HepG2 (cell line): ENCODE measurements around the gene FOXA1. TPM values are rescaled to one million over a fixed set of nuclear protein-coding genes. Genes with fewer than 3 reads are reported as not detected.

Source experiments
- CREM ChIP-seq, 2 experiments: sonication (generic) in 1 of 2; formaldehyde crosslinking in 1 of 2; IDR thresholded peaks; 2 replicates each; pipeline versions ENCODE4 v1.4.0 to v1.6.1; 2016 to 2020; ENCODE audit warnings: antibody characterized with exemption in 1 of 2, mild to moderate bottlenecking in 1 of 2, missing genetic modification reagents in 1 of 2
- FOXA1 ChIP-seq, 2 experiments: fragments of 450-650 bp in 1 of 2; sonication (generic) in 1 of 2; formaldehyde crosslinking in 1 of 2; IDR thresholded peaks; 2 replicates each; pipeline versions ENCODE4 v1.4.0 to v1.6.1; 2016 to 2020; ENCODE audit warnings: missing genetic modification reagents in 1 of 2
- FOXK1 ChIP-seq: sonication (generic); formaldehyde crosslinking; IDR thresholded peaks from 2 replicates; pipeline ENCODE4 v1.4.0; 2020; ENCODE audit warnings: low read depth, missing genetic modification reagents, borderline replicate concordance
- KAT8 ChIP-seq: IDR thresholded peaks from 2 replicates; pipeline ENCODE4 v1.6.1; 2016; ENCODE audit warnings: missing genetic modification reagents, missing compliant biosample characterization
- MEF2D ChIP-seq: sonication (generic); formaldehyde crosslinking; IDR thresholded peaks from 2 replicates; pipeline ENCODE4 v1.5.1; 2020; ENCODE audit warnings: mild to moderate bottlenecking, missing genetic modification reagents
- MEIS1 ChIP-seq: sonication (generic); formaldehyde crosslinking; IDR thresholded peaks from 2 replicates; pipeline ENCODE4 v1.9.0; 2021; ENCODE audit warnings: mild to moderate bottlenecking, missing genetic modification reagents, moderate library complexity, borderline replicate concordance
- MXD1 ChIP-seq: sonication (generic); formaldehyde crosslinking; IDR thresholded peaks from 2 replicates; pipeline ENCODE4 v1.4.0; 2020; ENCODE audit warnings: mild to moderate bottlenecking, missing genetic modification reagents
- PAXIP1 ChIP-seq: sonication (generic); formaldehyde crosslinking; conservative IDR thresholded peaks from 2 replicates; pipeline ENCODE4 v1.4.0; 2020; ENCODE audit warnings: mild to moderate bottlenecking, missing genetic modification reagents, moderate library complexity
- RCOR2 ChIP-seq: IDR thresholded peaks from 2 replicates; pipeline ENCODE4 v1.6.1; 2016; ENCODE audit warnings: missing biosample characterization, missing genetic modification reagents
- TCF7 ChIP-seq: sonication (generic); IDR thresholded peaks from 2 replicates; pipeline ENCODE4 v1.6.1; 2016; ENCODE audit warnings: antibody characterized with exemption, low read depth
- TP53 ChIP-seq: sonication (generic); formaldehyde crosslinking; conservative IDR thresholded peaks from 2 replicates; pipeline ENCODE4 v1.4.0; 2020; ENCODE audit warnings: missing genetic modification reagents
- ZFP36L2 ChIP-seq: sonication (generic); formaldehyde crosslinking; IDR thresholded peaks from 2 replicates; pipeline ENCODE4 v1.4.0; 2020; ENCODE audit warnings: missing genetic modification reagents
- ZNF138 ChIP-seq: sonication (generic); formaldehyde crosslinking; IDR thresholded peaks from 2 replicates; pipeline ENCODE4 v1.5.0; 2020; ENCODE audit warnings: mild to moderate bottlenecking, low read depth, missing genetic modification reagents
- ZNF232 ChIP-seq: sonication (generic); formaldehyde crosslinking; IDR thresholded peaks from 2 replicates; pipeline ENCODE4 v1.4.0; 2020; ENCODE audit warnings: missing genetic modification reagents, borderline replicate concordance
- polyA plus RNA-seq, 8 experiments: library from polyadenylated mRNA; depleted of rRNA in 3 of 8; stranded (reverse) in 7 of 8; unstranded in 1 of 8; fragments of >200 nt; fragmentation: Illumina TruSeq in 4 of 8; extraction: Trizol in 4 of 8; gene quantifications; 2 replicates each; pipeline versions ENCODE4 v1.2.1 to v1.2.3, GENCODE V29; 2011 to 2016; ENCODE audit warnings: low read depth in 4 of 8, missing spikeins in 1 of 8, mixed read lengths in 1 of 8; ENCODE audit not compliant: insufficient read depth in 1 of 8
- total RNA-seq, 5 experiments: library from RNA; depleted of rRNA; stranded (reverse); fragments of >200 nt; fragmentation: Illumina TruSeq; extraction: Trizol; gene quantifications; 2 replicates each; pipeline ENCODE4 v1.2.3, GENCODE V29; 2016; ENCODE audit warnings: low read depth in 1 of 5
- TF ChIP-seq, protein P1 (sequence below): sonication (generic); formaldehyde crosslinking; IDR thresholded peaks from 2 replicates; pipeline ENCODE4 v1.5.0; 2020; ENCODE audit warnings: missing genetic modification reagents
- TF ChIP-seq, protein P2 (sequence below): IDR thresholded peaks from 2 replicates; pipeline ENCODE4 v1.6.1; 2016; ENCODE audit warnings: low read depth
- TF ChIP-seq, protein P3 (sequence below): conservative IDR thresholded peaks from 2 replicates; pipeline ENCODE4 v1.6.1; 2018; ENCODE audit warnings: missing genetic modification reagents
- TF ChIP-seq, protein P4 (sequence below): sonication (generic); formaldehyde crosslinking; IDR thresholded peaks from 2 replicates; pipeline ENCODE4 v1.4.0; 2020; ENCODE audit warnings: missing genetic modification reagents

Gene FOXA1
- total and polyA plus RNA-seq, 2 of the 13 experiments (the other 11 are each of a cell fraction or from before 2014, with no cell fraction given): 43.4 to 58.6 TPM

DNA sequence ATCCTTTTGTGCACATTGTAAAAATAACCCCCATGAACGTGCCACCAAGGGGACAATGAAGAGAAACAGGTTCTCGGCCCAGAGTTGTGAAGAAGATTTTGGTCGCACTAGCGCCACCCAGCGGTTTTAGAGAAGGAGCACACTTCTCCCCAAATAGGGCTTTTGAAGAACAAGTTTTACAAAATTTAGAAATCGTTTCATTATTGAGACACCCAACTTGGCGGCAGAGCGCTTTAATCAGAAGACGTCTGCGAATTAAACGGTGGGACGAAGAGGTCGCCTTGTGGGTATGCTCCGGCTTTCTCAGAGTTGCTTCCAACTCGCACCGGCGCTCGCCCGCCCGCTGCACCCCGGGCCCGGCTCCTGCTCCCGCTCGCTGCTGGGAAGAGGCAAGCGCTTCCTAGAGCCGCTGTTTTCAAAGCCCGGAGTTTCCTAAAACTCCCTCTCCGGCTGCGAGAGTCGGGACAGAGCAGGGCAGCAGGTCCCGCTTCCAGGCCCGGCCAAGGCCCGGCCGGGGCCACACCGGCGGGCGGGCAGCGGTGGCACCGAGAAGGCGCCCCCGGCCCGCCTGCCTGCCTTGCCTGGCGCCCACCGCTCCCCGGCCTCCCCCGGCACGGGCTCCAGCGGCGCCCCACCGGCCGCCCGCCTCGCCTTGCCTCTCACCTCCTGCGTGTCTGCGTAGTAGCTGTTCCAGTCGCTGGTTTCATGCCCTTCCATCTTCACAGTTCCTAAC, 645 bp downstream of the FOXA1 start (continued):
- peak; percentile 90; the same call in 1 of the 2 replicates for TF ChIP-seq MEIS1 (CRISPR knock-in tag)
- TF ChIP-seq FOXA1 (IDR thresholded peaks at IDR 0.05): no peak
- TF ChIP-seq FOXA1 (CRISPR knock-in tag; IDR thresholded peaks at IDR 0.05): peak; percentile 25
- TF ChIP-seq RCOR2 (CRISPR knock-in tag): peak; percentile 55; the same call in 1 of the 2 replicates
- peak; percentile 60 for TF ChIP-seq KAT8 (CRISPR knock-in tag)
- TF ChIP-seq, protein P1, sequence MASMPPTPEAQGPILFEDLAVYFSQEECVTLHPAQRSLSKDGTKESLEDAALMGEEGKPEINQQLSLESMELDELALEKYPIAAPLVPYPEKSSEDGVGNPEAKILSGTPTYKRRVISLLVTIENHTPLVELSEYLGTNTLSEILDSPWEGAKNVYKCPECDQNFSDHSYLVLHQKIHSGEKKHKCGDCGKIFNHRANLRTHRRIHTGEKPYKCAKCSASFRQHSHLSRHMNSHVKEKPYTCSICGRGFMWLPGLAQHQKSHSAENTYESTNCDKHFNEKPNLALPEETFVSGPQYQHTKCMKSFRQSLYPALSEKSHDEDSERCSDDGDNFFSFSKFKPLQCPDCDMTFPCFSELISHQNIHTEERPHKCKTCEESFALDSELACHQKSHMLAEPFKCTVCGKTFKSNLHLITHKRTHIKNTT (CRISPR knock-in tag): no peak
- no peak; the same call in 1 of the 2 replicates for TF ChIP-seq CREM (IDR thresholded peaks at IDR 0.05)
- TF ChIP-seq CREM (CRISPR knock-in tag; IDR thresholded peaks at IDR 0.05): no peak
- TF ChIP-seq FOXK1 (CRISPR knock-in tag): peak; percentile 51; the same call in 1 of the 2 replicates
- no peak; the same call in 1 of the 2 replicates for TF ChIP-seq TCF7
- TF ChIP-seq PAXIP1 (CRISPR knock-in tag): peak; percentile 15; the same call in 1 of the 2 replicates
- TF ChIP-seq TP53: no peak; the same call in 1 of the 2 replicates
- peak; percentile 87; the same call in 1 of the 2 replicates for TF ChIP-seq MXD1 (CRISPR knock-in tag)
- TF ChIP-seq ZNF232 (CRISPR knock-in tag): peak; percentile 53; the same call in 1 of the 2 replicates
- no peak for TF ChIP-seq ZFP36L2 (CRISPR knock-in tag)
- TF ChIP-seq MEF2D (CRISPR knock-in tag): no peak; the same call in none of the 2 replicates
- no peak for TF ChIP-seq ZNF138 (CRISPR knock-in tag)
- TF ChIP-seq, protein P2, sequence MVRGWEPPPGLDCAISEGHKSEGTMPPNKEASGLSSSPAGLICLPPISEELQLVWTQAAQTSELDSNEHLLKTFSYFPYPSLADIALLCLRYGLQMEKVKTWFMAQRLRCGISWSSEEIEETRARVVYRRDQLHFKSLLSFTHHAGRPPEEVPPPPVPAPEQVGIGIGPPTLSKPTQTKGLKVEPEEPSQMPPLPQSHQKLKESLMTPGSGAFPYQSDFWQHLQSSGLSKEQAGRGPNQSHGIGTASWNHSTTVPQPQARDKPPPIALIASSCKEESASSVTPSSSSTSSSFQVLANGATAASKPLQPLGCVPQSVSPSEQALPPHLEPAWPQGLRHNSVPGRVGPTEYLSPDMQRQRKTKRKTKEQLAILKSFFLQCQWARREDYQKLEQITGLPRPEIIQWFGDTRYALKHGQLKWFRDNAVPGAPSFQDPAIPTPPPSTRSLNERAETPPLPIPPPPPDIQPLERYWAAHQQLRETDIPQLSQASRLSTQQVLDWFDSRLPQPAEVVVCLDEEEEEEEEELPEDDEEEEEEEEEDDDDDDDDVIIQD (CRISPR knock-in tag): peak; percentile 71; the same call in 1 of the 2 replicates
- TF ChIP-seq, protein P3, sequence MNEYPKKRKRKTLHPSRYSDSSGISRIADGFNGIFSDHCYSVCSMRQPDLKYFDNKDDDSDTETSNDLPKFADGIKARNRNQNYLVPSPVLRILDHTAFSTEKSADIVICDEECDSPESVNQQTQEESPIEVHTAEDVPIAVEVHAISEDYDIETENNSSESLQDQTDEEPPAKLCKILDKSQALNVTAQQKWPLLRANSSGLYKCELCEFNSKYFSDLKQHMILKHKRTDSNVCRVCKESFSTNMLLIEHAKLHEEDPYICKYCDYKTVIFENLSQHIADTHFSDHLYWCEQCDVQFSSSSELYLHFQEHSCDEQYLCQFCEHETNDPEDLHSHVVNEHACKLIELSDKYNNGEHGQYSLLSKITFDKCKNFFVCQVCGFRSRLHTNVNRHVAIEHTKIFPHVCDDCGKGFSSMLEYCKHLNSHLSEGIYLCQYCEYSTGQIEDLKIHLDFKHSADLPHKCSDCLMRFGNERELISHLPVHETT (CRISPR knock-in tag): 0 out of 2 replicates have a peak, but pooled peaks have one; percentile 15
- TF ChIP-seq, protein P4, sequence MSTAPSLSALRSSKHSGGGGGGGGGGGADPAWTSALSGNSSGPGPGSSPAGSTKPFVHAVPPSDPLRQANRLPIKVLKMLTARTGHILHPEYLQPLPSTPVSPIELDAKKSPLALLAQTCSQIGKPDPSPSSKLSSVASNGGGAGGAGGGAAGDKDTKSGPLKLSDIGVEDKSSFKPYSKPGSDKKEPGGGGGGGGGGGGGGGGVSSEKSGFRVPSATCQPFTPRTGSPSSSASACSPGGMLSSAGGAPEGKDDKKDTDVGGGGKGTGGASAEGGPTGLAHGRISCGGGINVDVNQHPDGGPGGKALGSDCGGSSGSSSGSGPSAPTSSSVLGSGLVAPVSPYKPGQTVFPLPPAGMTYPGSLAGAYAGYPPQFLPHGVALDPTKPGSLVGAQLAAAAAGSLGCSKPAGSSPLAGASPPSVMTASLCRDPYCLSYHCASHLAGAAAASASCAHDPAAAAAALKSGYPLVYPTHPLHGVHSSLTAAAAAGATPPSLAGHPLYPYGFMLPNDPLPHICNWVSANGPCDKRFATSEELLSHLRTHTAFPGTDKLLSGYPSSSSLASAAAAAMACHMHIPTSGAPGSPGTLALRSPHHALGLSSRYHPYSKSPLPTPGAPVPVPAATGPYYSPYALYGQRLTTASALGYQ (CRISPR knock-in tag): peak; percentile 65; the same call in 1 of the 2 replicates
